Stimulated activated CD4-positive, alpha-beta T cell treated with anti-CD3 and anti-CD28 coated beads, Interleukin-12 subunit alpha, Interleukin-12 subunit beta, amount 100 ng/mL, for 24 hours (primary cell): ENCODE measurements around the gene COCH.
"Not testable (repeated sequence)": the region's sequence is repeated elsewhere in the genome, so short reads cannot be mapped to it uniquely, and the experiment has no call there.

ENCODE experiments used
- DNase-seq, 2 experiments: peaks; one replicate each; pipeline ENCODE4 v3.0.0-alpha.2; 2020; ENCODE audit warnings: low read depth in 2 of 2

Gene COCH

GRCh38 chr14:30925254-30925653 is 50.9 kb downstream of the COCH start:
- DNase-seq = no peak

GRCh38 chr14:30928462-30928861 is 54.1 kb downstream of the COCH start:
- DNase-seq = no peak

DNA sequence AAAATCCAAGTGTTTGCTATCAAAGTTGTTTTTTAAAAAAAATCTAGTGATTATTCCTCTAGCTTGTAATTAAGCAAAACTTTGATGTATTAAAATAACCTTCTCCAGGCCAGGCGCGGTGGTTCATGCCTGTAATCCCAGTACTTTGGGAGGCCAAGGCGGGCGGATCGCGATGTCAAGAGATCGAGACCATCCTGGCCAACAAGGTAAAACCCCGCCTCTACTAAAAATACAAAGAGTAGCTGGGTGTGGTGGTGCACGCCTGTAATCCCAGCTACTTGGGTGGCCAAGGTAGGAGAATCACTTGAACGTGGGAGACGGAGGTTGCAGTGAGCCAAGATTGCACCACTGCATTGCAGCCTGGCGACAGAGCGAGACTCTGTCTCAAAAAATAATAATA is 59.6 kb downstream of the COCH start:
- not testable (repeated sequence) for DNase-seq

GRCh38 chr14:30935445-30935844 is 61.1 kb downstream of the COCH start:
- no peak for DNase-seq

GRCh38 chr14:30938617-30939016 is 64.3 kb downstream of the COCH start:
- DNase-seq = no peak
